Kidney epithelial cell (primary cell): ENCODE measurements around the gene YWHAB. TPM values are rescaled to one million over a fixed set of nuclear protein-coding genes. Genes with fewer than 3 reads are reported as not detected.

Experiments used
- DNase-seq: peaks from one replicate; pipeline ENCODE4 v3.0.0-alpha.2; 2010; ENCODE audit warnings: low read depth
- H3K27me3 ChIP-seq: 2 replicates; pipeline ENCODE4 v1.6.0; 2011; ENCODE audit warnings: low read length; ENCODE audit not compliant: control insufficient read depth, insufficient read depth
- H3K36me3 ChIP-seq: 2 replicates; pipeline ENCODE4 v1.5.1; 2011; ENCODE audit warnings: low read length; ENCODE audit not compliant: control insufficient read depth, insufficient read depth
- H3K4me3 ChIP-seq: 2 replicates; pipeline ENCODE4 v1.5.1; 2011; ENCODE audit warnings: low read depth, mild to moderate bottlenecking, control low read depth, low read length
- CTCF ChIP-seq: IDR thresholded peaks from 2 replicates; pipeline ENCODE4 v1.5.1; 2011; ENCODE audit warnings: mild to moderate bottlenecking, moderate library complexity, low read length, control low read depth, inconsistent platforms; ENCODE audit not compliant: insufficient read depth, poor library complexity, severe bottlenecking
- total RNA-seq: library from RNA; depleted of rRNA; stranded (reverse); fragments of >200 nt; gene quantifications from 2 replicates; pipeline ENCODE4 v1.2.3, GENCODE V29; 2015

YWHAB gene
- total RNA-seq, 1 donor from 2014 or later, result 179 TPM

DNA sequence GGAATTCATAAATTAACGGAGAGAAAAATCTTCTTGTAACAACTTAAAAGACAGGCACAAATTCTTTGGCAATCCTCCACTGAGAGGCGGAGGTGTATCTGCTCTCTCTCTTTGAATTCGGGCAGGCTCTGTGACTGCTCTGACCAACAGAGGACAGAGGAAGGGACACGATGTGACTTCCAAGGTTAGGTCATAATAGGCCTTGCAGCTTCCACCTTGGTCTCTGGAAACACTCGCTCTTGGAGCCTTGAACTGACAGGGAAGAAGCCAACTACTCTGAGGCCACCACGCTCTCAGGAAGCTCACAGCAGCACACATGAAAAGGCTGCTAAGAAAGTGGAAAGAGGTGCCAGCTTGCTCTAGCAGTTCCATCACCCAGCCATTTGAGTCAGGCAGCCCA lies 59.8 kb downstream of the YWHAB start:
- no peak for TF ChIP-seq CTCF
- peaks cover 5% of the 10 kb centered on the region for H3K36me3 ChIP-seq
- no peak for DNase-seq
- no peak overlapping the region for H3K4me3 ChIP-seq
- no peaks in the 10 kb centered on the region for H3K27me3 ChIP-seq

- no peaks in the 10 kb centered on the region for H3K27me3 ChIP-seq
- TF ChIP-seq CTCF, result no peak
- peaks cover 5% of the 10 kb centered on the region for H3K36me3 ChIP-seq
- DNase-seq, result no peak
- H3K4me3 ChIP-seq, result no peak overlapping the region
Observed at GRCh38 chr20:44946271-44946852, 60.9 kb downstream of the YWHAB start.

- Histone ChIP-seq H3K27me3 (no peaks in the 10 kb centered on the region), H3K36me3 (peaks cover 2% of the 10 kb centered on the region), H3K4me3 (no peak overlapping the region)
- TF ChIP-seq CTCF, result no peak
- DNase-seq, result no peak
Observed at GRCh38 chr20:44948107-44948506, 62.6 kb downstream of the YWHAB start.

- Histone ChIP-seq H3K4me3 (no peak overlapping the region), H3K27me3 (no peaks in the 10 kb centered on the region), H3K36me3 (peaks cover 2% of the 10 kb centered on the region)
- no peak for DNase-seq
- no peak for TF ChIP-seq CTCF
Observed at GRCh38 chr20:44948513-44948912, 63.0 kb downstream of the YWHAB start.

DNA sequence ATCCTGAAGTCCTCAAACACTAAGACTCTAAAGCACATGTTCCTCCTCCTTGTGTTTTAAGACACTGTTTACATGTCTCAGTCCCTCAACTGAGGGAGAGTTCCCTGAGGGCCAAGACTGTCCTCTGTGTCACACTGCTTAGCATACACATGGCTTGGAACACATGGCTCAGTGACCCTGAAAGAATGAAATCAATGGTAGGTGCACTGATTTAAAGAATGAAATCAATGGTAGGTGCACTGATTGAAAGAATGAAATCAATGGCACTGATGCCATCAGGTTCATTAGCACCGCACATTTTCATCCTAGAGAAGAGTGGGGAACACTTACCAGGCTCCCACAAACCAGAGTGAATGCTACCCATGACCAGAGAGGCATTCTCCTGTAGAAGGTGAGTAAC lies 64.9 kb downstream of the YWHAB start:
- DNase-seq, result no peak
- Histone ChIP-seq H3K36me3 (peaks cover 4% of the 10 kb centered on the region), H3K27me3 (no peaks in the 10 kb centered on the region), H3K4me3 (no peak overlapping the region)
- no peak for TF ChIP-seq CTCF

DNA sequence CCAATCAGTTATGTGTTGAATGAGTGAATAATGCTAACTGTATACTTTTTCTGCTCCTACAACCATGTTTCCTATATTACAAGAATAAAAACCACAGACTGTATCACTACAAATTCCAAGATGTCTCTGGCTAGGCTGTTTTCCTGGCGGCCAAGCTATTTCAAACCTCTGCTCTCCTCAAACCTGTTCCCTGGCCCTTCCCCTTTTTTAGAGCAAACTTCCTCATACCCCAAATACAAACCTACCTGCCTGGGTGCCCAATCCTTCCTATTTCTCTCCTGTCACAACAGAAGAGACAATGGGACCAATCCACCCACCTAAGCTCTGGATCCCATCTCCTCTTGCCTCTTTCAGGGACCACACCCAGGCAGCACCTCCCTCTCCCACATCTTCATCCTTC lies 67.2 kb downstream of the YWHAB start:
- no peak for TF ChIP-seq CTCF
- Histone ChIP-seq H3K36me3 (peaks cover 2% of the 10 kb centered on the region), H3K27me3 (no peaks in the 10 kb centered on the region), H3K4me3 (no peak overlapping the region)
- DNase-seq, result no peak
